ENCODE results near the gene SELP.

DNA sequence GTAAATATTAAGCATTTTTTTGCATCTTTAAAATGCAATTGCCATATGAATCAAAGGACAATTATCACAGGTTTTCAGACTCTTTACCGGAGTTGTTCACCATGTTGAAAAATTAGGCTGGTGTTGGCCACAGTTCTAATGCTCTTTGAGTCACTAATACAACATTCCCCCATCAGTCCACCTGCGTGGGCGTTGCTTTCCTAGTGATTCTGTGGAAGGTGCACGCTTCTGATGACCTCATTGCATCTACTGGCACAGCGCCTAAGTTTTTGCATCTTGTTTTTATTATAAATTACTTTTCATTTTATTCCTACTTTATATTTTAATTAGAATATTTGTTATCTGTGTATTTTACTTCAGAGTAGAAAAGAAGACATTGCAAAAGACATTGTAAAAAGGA, 39.0 kb downstream of the SELP start:
- TF ChIP-seq GATA3 (IDR thresholded peaks at IDR 0.05; ENCODE audit: low read depth, low read length) (no peak), GATA2 (IDR thresholded peaks at IDR 0.05; ENCODE audit: low read depth, low read length) (no peak)

Data from SH-SY5Y (cell line).